Endothelial cell of hepatic sinusoid (primary cell): Measurements from ENCODE around the gene PABPN1.
"Not testable (repeated sequence)": the region's sequence is repeated elsewhere in the genome, so short reads cannot be mapped to it uniquely, and the experiment has no call there.

Experiments used
- in situ Hi-C: cut with HindIII; loops from 2 replicates; pipeline ENCODE4 v1.10.0; 2017; ENCODE audit warnings: low sequenced_read_pairs

PABPN1 gene

DNA sequence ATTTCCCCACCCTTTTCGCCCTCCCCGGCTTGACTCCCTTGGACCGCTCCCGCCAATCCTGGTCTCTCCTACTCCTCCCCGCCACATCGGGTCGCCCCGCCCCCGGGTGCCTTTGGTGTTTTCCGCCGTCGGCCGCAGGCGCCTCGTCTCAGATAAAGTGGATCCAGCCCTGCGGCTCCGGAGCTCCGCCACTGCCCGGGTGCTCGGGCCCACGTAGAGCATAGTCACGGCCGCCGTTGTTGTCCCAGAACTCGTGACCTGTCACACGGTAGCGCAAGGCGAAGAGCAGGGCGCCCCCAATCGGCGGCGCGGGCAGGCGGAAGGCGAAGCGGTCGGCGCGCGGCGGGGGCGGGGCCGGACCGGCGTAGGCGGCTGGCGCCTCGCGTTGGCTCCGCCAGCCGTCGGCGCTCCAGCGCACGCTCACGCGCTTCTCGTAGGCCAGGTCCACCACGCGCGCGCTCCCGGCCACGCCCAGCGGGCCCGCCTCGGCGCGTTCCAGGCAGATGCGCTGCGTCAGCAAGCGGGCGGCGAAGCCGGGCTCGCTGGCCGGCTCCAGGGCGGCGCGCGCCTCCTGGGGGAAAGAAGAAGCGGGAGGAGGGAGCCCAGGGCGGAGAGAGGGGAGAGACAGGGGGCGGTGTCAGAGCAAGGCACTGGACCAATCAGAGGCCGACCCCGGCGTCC is 19.8 kb upstream of the PABPN1 start:
- in situ Hi-C loops = no loop called here

DNA sequence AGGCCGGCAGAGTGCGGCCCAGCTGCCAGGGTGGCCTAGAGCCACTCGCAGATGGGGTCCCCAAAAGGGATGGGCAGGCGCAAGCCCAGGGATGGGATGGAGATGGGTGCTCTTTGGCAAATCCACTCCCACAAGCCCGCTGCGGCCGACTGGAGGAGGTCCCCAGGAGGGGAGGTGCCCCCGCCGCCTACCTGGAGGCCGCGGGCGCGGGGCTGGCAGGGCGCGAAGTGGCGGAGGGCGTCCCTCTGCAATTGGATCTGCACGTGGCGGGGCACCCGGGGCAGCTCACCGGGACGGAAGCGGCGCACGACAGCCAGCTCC is 19.3 kb upstream of the PABPN1 start:
- in situ Hi-C loops = no loop called here

DNA sequence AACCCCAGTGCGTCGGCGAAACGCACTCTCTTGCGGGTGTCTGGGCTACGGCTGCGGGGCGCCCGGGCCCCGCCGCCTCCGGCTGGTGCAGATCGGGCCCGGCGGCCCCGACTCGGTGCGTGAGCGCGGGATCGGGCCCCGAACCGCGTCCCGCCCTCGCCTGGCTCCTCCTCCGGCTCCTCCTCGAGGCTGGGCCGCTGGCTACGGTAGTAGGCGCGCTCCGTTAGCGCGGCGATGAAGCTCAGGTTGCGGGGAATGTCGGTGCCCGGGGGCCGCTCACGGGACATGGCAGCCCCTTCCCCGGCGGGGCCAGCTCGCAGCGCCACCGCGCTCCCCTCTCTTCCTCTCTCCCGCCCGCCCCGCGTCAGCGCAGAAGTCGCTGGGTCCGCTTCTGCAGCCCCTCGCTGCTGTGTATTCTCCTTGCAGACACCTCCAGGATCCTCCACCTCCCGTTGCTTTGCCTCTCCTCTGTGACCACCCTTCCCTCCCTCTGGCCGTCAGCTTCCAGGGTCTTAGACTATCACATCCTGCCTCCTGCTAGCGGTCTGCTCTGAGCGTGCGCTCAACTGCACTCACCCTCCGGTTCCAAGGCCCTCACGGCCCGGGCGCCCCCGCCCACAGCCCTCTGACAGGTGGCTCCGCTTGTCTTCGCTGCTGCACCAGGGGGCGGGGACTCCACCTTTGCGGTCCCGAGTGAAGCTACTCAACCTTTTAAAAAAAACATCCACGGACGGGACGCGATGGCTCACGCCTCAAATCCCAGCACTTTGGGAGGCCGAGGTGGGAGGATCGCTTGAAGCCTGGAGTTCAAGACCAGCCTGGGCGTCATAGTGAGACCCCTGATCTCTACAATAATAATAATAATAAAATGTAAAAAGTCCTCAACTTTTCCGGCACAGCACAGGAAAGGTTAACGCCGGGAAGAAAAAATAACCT is 18.7 kb upstream of the PABPN1 start, which contains the start of gene PPP1R3E:
Gene PPP1R3E, minus strand, starts transcription at position 570 of the 936 bp plus-strand sequence. Its CDS starts 283 bp downstream, at position 287.
- in situ Hi-C loops = no loop called here

DNA sequence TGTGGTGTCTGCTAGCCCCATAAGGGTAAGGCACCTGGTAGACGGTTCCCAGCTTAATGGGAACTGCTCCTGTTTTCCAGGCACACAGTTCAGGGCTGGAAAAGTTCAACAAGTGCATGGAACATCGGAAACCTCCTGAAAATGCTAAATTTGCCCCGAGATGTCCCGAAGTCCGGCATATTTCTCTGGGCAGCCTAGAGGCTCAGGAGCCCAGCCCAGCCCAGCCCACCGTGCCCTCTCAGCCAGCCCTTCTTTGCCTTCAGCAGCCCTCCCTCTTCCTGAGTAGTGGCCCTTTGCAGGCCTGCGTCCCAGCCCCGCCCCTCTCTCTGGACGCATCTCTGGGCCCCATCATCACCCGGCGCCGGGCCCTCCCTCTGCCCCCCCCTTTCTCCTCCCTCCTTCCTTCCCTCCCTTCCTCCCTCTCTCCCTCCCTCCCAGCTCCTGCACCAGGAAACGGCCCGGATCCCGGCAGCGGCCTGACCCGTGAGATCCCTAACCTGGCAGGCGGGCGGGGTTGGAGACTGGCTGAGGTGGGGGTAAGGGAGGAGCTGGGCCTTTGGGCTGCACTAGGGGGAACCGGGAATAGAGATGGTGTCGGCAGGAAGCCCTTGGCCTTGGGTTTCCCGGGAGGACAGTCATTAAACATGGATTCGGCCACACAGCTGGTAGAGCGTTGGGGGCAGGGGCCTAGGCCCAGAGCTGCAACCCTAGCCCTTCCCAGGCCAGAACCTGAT is 14.7 kb upstream of the PABPN1 start, which contains the start of gene BCL2L2:
Gene BCL2L2, plus strand, starts transcription at position 422 of the 734 bp plus-strand sequence. CDS start 935 bp downstream, outside the sequence.
- in situ Hi-C loops = no loop called here

DNA sequence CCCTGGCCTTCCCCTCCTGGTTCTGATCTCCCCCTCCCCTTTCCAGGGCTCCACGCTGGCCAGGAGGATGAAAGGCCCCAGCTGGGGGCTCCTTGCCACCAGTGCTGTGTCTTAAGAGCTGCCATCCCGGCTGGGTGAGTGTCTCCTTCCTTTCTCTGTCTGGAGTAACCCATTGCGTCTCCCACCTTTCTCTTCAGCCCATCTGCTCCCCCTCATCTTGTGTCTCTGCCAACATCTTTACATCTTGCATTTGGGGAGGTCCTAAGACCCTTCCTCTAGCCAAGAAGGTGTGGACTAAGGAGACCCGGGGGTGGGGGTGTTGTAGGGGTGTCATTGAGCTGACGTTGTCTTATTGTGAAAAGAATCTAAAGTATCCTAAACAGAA is 14.1 kb upstream of the PABPN1 start:
- in situ Hi-C loops = no loop called here

DNA sequence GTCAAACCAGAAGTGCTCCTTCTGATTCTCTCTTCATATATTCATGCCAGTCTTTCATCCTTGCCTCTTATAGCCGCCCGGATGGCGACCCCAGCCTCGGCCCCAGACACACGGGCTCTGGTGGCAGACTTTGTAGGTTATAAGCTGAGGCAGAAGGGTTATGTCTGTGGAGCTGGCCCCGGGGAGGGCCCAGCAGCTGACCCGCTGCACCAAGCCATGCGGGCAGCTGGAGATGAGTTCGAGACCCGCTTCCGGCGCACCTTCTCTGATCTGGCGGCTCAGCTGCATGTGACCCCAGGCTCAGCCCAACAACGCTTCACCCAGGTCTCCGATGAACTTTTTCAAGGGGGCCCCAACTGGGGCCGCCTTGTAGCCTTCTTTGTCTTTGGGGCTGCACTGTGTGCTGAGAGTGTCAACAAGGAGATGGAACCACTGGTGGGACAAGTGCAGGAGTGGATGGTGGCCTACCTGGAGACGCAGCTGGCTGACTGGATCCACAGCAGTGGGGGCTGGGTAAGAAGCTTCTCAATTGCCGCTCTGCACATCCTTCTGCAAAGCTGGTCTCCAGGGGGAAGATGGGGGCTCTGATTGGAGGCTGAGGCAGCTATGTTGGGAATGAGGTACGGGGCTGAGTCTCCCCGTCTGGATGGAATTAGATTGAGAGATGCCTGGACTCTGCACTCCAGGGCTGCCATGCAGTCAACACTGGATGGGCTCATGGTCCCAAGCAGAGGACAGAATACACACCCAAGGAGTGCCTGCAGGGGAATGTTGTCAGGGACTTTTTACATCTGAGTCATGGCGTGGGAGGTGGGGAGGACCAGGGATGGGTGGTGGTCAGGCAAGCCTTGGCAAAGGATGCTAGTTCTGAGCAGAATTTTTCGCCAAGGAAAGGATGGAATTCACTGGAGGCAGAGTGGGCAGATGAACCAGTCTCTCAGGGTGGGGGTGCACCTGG is 13.3 kb upstream of the PABPN1 start:
- in situ Hi-C loops = no loop called here

DNA sequence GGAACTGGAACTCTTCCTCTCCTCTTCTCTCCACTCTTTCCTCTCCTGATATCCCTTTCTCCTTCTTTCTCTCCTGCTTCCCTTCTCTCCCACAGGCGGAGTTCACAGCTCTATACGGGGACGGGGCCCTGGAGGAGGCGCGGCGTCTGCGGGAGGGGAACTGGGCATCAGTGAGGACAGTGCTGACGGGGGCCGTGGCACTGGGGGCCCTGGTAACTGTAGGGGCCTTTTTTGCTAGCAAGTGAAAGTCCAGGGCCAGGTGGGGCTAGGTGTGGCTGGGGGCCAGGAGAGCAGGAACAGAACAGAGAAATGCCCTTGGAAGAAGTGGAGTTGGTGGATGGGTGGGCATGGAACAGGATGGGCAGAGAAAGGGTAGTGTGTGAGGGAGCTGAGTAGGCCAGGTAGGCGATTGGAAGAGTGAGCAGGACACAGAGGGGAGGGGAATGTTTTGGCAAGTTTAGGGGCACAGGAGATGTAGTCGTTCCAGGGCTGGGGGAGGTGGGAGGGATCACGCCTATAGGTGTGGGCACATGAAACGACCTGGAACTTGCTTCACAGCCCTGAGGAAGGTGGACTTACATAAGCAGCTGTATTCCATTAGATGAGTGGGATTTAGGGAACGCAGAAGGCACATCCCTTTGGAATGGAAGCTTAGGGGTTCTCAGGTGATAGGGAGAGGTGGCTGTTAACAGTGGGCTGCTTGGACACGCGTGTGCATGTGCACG is 12.4 kb upstream of the PABPN1 start:
- in situ Hi-C loops = no loop called here

DNA sequence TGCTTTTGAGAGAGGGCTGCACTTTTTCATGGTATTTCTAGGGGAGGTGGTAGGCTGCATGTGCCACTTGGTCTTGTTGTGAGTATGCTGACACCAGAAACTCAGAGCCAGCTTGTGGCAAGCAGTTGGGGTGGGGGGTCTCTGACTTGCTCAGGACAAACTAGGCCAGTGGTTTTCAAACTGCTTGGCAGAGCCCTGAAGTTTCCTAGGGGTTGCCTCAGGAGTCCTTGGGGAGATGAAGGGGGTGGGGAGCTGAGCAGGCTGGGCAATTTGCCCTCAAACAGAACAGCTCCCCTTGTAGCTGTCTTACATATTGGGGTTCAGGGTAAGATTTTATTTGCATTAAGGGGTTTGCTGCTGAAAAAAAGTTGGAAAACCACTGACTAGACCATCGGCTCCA is 10.7 kb upstream of the PABPN1 start:
- in situ Hi-C loops = no loop called here

DNA sequence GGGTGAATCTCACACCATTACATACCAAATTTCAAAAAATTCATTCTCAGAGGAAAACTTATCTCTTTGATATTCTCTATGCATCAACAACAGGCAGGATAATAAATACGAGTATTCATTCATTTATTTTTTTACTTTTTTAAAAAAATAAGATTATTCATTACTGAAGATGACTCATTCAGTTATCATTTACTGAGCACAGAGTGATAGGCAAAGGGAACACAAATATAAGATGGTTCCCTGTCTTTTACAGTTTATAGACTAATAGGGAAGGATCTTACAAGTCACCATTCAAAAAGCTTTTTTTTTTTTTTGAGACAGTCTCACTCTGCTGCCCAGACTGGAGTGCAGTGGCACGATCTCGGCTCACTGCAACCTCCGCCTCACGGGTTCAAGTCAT is 5.0 kb upstream of the PABPN1 start:
- in situ Hi-C loops = no loop called here

DNA sequence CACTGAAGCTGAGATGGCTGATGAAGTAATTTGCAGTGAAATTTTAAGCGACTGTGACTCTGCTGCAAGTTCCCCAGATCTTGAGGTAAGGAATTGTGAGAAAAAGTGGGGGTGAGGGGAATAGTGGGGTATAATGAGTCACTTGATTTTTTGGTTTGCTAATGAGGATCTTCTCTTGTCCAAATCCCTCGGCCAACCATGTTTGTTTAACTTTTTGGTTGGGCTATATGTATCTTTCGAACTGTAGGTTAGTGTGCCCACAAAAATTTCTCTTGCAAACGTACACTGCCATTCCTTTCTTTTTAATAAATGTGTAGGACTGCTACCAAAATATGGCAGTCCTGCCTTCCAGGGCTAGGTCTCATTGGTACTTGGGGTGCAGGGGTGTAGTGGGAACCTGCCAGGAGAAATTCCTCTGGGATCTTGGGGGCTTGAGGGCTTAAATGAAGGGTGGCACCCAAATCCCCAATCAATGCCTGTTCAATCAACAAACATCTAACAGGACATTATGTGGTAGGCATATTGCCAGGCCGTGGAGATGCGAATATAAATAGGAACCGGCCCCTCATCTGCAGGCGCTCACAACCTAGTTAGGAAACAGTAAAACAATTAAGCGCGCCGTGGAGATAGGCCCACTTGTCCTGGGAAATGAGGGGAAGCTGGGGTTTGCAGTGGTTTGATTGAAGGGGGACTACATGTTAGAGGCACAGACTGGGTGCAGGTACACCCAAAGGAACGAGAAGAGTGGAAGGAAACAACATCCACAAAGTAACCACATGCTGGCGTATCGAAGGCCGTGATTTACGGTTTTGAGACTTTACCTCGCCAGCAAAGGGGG is 1.3 kb upstream of the PABPN1 start:
- in situ Hi-C loops = no loop called here

DNA sequence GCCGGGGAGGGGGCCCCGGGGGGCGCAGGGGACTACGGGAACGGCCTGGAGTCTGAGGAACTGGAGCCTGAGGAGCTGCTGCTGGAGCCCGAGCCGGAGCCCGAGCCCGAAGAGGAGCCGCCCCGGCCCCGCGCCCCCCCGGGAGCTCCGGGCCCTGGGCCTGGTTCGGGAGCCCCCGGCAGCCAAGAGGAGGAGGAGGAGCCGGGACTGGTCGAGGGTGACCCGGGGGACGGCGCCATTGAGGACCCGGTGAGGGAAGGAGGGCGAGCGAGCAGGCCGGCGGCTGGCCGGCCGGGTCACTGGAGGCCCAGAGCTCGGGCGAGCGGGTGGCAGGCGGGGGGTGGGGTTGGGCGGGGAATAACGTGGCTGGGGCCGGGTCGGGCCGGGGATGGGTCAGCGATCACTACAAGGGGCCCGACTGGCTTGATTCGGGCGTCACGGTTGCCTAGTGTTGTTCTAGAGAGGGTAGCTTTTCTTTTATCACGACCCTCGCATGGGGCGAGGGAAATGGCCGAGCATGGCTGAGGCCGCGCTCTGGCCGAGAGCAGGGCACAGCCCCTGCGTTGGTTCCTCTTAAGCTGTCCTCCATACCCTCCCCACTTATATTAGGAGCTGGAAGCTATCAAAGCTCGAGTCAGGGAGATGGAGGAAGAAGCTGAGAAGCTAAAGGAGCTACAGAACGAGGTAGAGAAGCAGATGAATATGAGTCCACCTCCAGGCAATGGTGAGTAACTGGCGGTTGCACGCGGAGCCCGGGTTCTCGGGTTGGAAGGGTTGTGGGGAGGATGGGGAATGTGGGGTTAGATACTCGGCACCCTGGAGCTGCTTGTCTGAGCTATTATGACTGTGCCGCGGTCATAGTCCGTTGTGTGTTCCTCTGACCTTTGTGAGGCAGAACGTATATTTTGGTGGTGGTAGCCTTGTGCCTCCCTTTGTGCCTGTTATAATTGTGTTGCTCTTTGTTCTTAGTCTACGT is 603 bp downstream of the PABPN1 start:
- in situ Hi-C loops = no loop called here

DNA sequence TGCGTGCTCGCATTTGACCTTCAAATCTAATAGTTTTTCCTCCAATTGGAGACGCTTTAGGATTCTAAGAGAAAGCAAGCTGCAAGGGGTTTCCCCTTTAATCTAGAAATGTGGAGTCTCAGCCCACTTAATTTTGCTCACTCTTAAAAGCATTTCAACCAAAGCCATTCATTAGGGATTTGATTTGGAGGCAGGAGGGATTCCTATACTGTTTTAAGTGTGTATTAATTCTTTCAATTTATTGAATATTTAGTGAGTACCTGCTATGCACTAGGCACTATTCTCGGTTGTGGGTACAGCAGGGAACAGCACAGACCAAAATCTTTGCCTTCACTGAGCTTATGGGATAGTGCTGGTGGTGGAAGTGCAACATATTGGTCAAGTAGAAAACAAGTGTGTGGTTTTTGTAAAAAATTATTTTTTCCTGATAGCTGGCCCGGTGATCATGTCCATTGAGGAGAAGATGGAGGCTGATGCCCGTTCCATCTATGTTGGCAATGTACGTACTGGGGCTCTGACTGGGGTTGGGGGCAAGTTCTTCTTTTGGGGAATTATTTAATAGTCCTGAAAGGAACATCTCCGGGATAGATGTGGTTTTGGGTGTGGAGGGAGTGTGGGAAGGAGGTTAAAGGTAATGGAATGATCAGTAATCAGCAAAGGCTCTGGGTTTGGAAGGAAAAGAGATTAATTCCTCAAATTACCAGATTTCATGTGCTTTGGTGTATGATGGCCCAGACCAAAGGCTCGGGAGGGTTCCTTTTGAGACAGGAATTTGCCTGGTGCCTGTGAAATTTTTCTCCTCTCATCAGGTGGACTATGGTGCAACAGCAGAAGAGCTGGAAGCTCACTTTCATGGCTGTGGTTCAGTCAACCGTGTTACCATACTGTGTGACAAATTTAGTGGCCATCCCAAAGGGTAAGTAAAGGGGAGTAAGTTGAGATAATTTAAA is 1.6 kb downstream of the PABPN1 start:
- in situ Hi-C loops = no loop called here

DNA sequence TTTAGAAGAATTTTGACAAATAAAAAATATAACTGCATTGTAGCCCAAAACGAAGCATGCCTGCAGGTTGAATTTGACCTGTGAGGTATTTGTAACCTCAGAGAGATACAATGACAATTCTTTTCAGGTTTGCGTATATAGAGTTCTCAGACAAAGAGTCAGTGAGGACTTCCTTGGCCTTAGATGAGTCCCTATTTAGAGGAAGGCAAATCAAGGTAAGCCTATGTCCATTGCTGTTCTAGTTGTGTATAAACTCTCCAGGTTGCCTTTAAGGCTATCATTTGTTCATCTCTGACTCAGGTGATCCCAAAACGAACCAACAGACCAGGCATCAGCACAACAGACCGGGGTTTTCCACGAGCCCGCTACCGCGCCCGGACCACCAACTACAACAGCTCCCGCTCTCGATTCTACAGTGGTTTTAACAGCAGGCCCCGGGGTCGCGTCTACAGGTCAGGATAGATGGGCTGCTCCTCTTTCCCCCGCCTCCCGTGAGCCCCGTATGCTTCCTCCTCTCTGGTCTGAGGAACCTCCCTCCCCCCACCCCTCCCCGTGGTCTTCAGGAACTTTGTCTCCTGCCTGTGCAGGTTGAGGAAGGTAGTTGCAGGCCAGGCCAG is 2.7 kb downstream of the PABPN1 start:
- in situ Hi-C loops = no loop called here

DNA sequence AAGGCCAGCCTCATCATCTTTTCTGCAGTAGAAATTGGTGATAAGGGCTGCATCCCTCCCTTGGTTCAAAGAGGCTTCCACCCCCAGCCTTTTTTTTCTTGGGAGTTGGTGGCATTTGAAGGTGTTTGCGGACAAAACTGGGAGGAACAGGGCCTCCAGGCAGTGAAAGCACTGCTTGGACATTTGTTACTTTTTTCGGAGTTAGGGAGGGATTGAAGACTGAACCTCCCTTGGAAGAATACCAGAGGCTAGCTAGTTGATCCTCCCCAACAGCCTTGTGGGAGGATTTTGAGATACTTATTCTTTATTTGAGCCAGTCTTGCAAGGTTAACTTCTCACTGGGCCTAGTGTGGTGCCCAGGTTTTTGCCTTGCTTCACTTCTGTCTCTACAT is 3.2 kb downstream of the PABPN1 start:
- in situ Hi-C loops = no loop called here

DNA sequence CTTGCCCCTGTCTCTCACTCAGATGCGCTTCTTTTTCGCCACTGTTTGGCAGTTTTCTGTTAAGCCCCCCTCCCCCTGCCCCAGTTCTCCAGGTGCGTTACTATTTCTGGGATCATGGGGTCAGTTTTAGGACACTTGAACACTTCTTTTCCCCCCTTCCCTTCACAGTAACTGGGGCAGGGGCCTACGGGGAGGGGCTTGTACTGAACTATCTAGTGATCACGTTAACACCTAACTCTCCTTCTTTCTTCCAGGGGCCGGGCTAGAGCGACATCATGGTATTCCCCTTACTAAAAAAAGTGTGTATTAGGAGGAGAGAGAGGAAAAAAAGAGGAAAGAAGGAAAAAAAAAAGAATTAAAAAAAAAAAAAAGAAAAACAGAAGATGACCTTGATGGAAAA is 3.7 kb downstream of the PABPN1 start:
- in situ Hi-C loops = no loop called here

DNA sequence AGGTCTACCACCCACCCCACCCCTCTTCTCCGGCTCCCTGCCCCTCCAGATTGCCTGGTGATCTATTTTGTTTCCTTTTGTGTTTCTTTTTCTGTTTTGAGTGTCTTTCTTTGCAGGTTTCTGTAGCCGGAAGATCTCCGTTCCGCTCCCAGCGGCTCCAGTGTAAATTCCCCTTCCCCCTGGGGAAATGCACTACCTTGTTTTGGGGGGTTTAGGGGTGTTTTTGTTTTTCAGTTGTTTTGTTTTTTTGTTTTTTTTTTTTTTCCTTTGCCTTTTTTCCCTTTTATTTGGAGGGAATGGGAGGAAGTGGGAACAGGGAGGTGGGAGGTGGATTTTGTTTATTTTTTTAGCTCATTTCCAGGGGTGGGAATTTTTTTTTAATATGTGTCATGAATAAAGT is 4.5 kb downstream of the PABPN1 start:
- in situ Hi-C loops = not testable (repeated sequence)
